D721Med (cell line): ENCODE data around the gene HS6ST3.

Experiments used
- DNase-seq: peaks from one replicate; pipeline ENCODE4 v3.0.0; 2011; ENCODE audit warnings: low spot score; ENCODE audit not compliant: insufficient read length
- FAIRE-seq: peaks from 2 replicates; lab custom pipeline; 2011; peaks lifted over from hg19 to GRCh38; lab: Jason Lieb, UNC
- CTCF ChIP-seq: IDR thresholded peaks from 2 replicates; pipeline ENCODE4 v1.5.1; 2012; ENCODE audit warnings: mild to moderate bottlenecking, control low read depth; ENCODE audit not compliant: insufficient read depth; ENCODE audit errors: missing control alignments

HS6ST3 gene

DNA sequence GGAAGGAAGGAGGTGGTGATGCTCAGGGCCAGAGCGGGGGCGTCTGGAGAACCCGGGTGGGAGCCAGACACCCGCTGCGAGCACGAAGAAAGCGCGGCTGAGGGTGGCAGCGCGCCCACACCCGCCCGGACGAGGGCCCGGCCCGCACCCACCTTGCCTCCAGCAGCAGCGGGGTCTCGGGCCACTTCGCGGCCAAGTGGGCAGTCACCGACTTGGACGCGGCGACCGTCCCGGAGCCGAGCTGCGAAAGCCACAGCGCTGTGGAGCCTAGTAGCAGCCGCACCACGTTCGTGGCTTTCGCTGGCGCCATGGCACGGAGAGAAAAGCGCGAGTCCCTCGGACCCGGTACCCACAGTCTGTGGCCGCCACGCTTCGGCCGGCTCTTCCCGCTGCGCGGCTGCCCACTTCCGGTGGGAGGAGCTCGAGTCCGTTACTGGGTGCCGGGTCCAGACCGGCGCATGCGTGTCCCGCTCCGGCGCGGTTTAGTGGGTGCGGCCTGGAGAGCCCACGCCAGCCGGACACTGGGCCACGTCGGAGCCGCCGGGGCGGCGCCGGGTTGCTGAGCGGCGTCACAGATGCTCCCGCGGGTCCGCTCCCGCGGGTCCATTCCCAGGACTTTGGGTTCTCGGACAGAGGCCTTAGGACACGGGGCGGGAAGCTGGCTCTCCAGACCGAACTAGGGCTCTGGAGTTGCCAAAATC lies 36.8 kb upstream of the HS6ST3 start, which contains the start of gene UGGT2:
TSS of gene UGGT2 (minus strand) at position 399 of the 701 bp plus-strand sequence. CDS start at position 310, 89 bp downstream.
- FAIRE-seq = no peak
- no peak for TF ChIP-seq CTCF
- peak; percentile 87 for DNase-seq

DNA sequence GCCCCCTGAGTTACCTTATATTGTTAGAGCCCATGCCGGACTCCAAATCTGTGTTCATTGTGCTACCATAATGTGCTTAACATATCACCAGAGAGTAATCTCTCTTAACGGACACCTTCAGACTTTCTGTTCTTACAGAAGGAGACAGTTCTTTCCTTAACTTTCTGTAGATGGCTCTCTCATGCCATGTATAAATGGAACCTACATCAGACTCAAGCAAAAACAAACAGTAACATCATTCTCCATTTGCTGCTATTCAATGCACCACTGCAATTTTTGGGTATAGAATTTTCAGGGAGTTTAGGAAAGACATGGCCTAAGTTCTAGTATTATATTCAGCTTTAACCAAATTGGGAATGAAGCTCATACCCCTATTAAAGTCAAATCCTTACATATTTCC lies 24.1 kb upstream of the HS6ST3 start:
- no peak for FAIRE-seq
- no peak for TF ChIP-seq CTCF
- no peak for DNase-seq

GRCh38 chr13:96068729-96069128 lies 21.2 kb upstream of the HS6ST3 start:
- DNase-seq = no peak
- FAIRE-seq = no peak

DNA sequence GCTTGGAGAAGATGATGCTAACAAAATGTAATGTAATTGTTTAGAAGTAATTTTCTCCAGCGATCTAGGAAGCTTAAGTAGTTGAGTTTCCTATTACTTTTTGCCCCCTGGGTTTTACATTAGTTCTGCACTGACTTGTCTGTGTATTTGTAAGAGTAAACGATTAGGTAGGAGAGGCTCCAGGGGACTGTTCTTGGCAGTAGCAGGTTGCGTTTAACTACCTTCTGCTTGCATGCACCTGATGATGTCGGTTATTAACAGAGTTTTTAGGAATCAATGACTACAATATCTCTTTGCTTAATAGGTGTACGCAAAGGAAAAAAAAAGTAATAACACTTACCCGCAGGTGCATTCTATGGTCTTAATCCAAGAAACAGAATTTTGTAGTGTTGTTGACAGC lies 18.4 kb upstream of the HS6ST3 start:
- FAIRE-seq (no peak), DNase-seq (no peak)
- TF ChIP-seq CTCF = no peak

More at GRCh38 chr13:96068729-96069128, 21.2 kb upstream of the HS6ST3 start:
- TF ChIP-seq CTCF = no peak

DNA sequence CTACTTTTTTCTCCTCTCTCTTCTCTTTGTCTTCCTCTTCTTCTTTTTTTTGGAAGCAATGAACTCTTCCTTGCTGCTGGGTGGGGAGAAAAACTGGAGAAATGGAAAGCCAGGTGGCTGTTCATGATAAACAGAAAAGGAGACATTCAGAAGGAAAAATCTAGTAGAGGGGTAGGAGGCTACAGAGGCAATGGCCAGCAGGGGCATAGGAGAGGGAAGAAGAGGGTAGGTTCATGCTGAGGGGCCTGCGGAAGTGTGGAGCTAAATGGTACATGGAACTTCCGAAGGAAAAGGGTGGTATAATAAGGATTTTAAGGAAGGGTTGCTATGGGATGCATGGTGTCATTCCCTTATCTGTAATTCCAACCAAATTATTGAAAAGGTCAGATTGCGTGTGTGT lies 17.5 kb upstream of the HS6ST3 start:
- FAIRE-seq (no peak), DNase-seq (no peak)
- TF ChIP-seq CTCF = no peak

DNA sequence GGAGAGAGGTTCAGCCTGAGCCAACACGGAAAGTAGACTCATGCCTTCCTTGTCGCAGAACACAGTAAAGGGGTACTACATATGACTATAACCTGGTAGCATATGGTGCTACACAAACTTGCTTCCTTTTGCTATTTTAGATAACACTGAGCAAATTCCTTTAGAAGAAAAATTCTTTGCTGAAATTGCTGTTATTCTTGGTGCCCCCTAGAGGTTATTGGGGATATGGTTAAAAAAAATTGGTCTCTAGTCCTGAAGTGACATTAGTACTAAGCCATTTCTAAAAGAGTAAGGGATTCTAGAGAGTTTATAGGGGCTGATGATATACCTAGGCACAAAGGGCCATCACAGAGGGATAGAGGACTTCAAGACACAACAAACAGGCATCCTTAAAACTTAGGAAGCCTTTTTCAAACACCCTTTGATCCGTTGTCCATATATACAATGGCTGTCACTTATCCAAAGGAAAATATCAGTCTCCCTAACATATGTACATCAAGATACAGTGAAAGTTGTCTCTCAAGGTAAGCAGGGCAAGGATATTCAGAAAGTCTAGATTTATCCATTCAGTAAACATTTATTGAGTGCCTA lies 13.9 kb upstream of the HS6ST3 start:
- DNase-seq (no peak), FAIRE-seq (no peak)
- peak; percentile 52 for TF ChIP-seq CTCF

DNA sequence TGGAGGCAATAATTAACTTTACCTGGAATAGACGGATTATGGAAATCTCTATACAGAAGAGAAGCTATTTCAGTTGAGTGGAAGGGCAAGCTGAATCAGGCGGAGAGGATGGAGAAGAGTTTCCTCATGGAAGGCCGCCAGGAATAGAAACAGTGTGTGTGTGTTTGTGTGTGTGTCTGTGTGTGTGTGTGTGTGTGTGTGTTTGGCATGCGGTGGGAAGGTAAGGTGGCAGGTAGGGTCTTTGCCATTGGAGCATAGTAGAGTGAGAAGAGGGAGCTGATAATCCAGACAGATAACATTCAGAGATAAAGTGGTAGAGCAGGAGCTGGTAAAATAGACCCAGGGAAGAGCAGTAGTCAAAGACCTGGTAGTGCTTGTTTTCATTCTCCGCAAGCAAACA lies 9.2 kb upstream of the HS6ST3 start:
- DNase-seq (no peak), FAIRE-seq (no peak)
- no peak for TF ChIP-seq CTCF
